Keratinocyte (primary cell): ENCODE results near the gene NR1I3.

Source experiments
- EZH2 ChIP-seq: IDR thresholded peaks from one replicate; pipeline ENCODE4 v1.6.1; 2012; ENCODE audit warnings: inconsistent platforms, mild to moderate bottlenecking, low read length, moderate library complexity
- TF ChIP-seq, protein P1 (sequence below), 3 experiments: IDR thresholded peaks in 1 of 3; conservative IDR thresholded peaks in 1 of 3; optimal IDR thresholded peaks in 1 of 3; 2 replicates in 2 of 3; 3 replicates in 1 of 3; pipeline versions ENCODE3 to v1.5.1; 2011; ENCODE audit warnings: low read length in 3 of 3, mild to moderate bottlenecking in 3 of 3, moderate library complexity in 2 of 3, control low read depth in 1 of 3, inconsistent platforms in 1 of 3; ENCODE audit not compliant: insufficient read depth in 2 of 3; ENCODE audit errors: extremely low read depth in 1 of 3

DNA sequence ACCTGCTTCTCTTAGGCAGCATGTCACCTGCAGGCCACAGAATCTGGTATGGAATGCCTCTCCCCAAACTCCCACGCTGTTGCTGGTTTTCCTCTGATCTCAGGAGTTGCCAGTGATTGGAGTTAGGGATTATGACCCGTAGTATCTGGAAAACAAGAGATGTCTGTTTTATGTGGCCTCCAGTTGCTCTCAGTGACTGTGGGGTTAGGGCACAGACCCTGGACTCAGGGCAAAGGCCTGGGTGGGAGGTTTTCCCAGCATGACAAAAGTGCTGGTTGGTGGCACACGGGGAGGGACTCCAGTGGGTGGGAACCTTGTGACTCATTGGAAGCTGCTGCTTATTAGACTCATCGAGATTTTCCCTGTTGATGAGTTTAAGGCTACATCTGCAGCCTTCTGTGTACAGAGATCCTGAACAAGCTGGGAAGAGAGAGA, at the start of gene NR1I3:
- TF ChIP-seq, protein P1, sequence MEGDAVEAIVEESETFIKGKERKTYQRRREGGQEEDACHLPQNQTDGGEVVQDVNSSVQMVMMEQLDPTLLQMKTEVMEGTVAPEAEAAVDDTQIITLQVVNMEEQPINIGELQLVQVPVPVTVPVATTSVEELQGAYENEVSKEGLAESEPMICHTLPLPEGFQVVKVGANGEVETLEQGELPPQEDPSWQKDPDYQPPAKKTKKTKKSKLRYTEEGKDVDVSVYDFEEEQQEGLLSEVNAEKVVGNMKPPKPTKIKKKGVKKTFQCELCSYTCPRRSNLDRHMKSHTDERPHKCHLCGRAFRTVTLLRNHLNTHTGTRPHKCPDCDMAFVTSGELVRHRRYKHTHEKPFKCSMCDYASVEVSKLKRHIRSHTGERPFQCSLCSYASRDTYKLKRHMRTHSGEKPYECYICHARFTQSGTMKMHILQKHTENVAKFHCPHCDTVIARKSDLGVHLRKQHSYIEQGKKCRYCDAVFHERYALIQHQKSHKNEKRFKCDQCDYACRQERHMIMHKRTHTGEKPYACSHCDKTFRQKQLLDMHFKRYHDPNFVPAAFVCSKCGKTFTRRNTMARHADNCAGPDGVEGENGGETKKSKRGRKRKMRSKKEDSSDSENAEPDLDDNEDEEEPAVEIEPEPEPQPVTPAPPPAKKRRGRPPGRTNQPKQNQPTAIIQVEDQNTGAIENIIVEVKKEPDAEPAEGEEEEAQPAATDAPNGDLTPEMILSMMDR (optimal IDR thresholded peaks at IDR 0.05 in 1 of 3, IDR thresholded peaks at IDR 0.05 in 1 of 3, conservative IDR thresholded peaks at IDR 0.05 in 1 of 3; ENCODE audit: extremely low read depth in 1 of 3, insufficient read depth in 2 of 3, low read length in 3 of 3): no peak
- no peak for TF ChIP-seq EZH2
